GM18511 (cell line): ENCODE measurements around the gene PPA1.
"Not testable (repeated sequence)": the region's sequence is repeated elsewhere in the genome, so short reads cannot be mapped to it uniquely, and the experiment has no call there.

Experiments
- ATAC-seq: cut with Tn5 transposase; IDR thresholded peaks from one replicate; pipeline ENCODE4 v1.9.1; 2021; ENCODE audit warnings: mild to moderate bottlenecking, moderate library complexity; ENCODE audit not compliant: unreplicated experiment

The PPA1 gene

GRCh38 chr10:70222340-70222794 lies 10.9 kb downstream of the PPA1 start:
- ATAC-seq: no peak

- no peak for ATAC-seq
Observed at GRCh38 chr10:70221030-70221429, 12.2 kb downstream of the PPA1 start.

- ATAC-seq: no peak
Observed at GRCh38 chr10:70212879-70213278, 20.4 kb downstream of the PPA1 start.

GRCh38 chr10:70212277-70212676 lies 21.0 kb downstream of the PPA1 start:
- ATAC-seq: no peak

- no peak for ATAC-seq
Observed at GRCh38 chr10:70206762-70207161, 26.5 kb downstream of the PPA1 start.

GRCh38 chr10:70201105-70201504 lies 32.1 kb downstream of the PPA1 start:
- no peak for ATAC-seq

- ATAC-seq: no peak
Observed at GRCh38 chr10:70198696-70199466, 34.3 kb downstream of the PPA1 start.

- ATAC-seq: no peak
Observed at GRCh38 chr10:70197235-70197945, 35.8 kb downstream of the PPA1 start.

- no peak for ATAC-seq
Observed at GRCh38 chr10:70193391-70193844, 39.8 kb downstream of the PPA1 start.

GRCh38 chr10:70192326-70192968 lies 40.8 kb downstream of the PPA1 start:
- ATAC-seq: no peak

GRCh38 chr10:70191972-70192305 lies 41.3 kb downstream of the PPA1 start:
- no peak for ATAC-seq

- ATAC-seq: no peak
Observed at GRCh38 chr10:70191161-70191971, 41.9 kb downstream of the PPA1 start.

GRCh38 chr10:70190581-70190980 lies 42.6 kb downstream of the PPA1 start:
- no peak for ATAC-seq

- no peak for ATAC-seq
Observed at GRCh38 chr10:70190102-70190501, 43.1 kb downstream of the PPA1 start.

GRCh38 chr10:70188768-70189167 lies 44.5 kb downstream of the PPA1 start:
- ATAC-seq: no peak

GRCh38 chr10:70186571-70186970 lies 46.7 kb downstream of the PPA1 start:
- ATAC-seq: no peak

GRCh38 chr10:70186090-70186489 lies 47.1 kb downstream of the PPA1 start:
- no peak for ATAC-seq

- ATAC-seq: no peak
Observed at GRCh38 chr10:70183304-70183703, 49.9 kb downstream of the PPA1 start.

GRCh38 chr10:70179209-70179608 lies 54.0 kb downstream of the PPA1 start:
- ATAC-seq: not testable (repeated sequence)

- ATAC-seq: no peak
Observed at GRCh38 chr10:70178139-70178725, 55.0 kb downstream of the PPA1 start.

GRCh38 chr10:70176441-70176840 lies 56.8 kb downstream of the PPA1 start:
- ATAC-seq: no peak
